ENCODE measurements around the gene SH3GL1. TPM values are rescaled to one million over a fixed set of nuclear protein-coding genes. Genes with fewer than 3 reads are reported as not detected.

SH3GL1 gene
- total RNA-seq, 2 experiments from 2014 or later: 33.2 to 38.9 TPM

DNA sequence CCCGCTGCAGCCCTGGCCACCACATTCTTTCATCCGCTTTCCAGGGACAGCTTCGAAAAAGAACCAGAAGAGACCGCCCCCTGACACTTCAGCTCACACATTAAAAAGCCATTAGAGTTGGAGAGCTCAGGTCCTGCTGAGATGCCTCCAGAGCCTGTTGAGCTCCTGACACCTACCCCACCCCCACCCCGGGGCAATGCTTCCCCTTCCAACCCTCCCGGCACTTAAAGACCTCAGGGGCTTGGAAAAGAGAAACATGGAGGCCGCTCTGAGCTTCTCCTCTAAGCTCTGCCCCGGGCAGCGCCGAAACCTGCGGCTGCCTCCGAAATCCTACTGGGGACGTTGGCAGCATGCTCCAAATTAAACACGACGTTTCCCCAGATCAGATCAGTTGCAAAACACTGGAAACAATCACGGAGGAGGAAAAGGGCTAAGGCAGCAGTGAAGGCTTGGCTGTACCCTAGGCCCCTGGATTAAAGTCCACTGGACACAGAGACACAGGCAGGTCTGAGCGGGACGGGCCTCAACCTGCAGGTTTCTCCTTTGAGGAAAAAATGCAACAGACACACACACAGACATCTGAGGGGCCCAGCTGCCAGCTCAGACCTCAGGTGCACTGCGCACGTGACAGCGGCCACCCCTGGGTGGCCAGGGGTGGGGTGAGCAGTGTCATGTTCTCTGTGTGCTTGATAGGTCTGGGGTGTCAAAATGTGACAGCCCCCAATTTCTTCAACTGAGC is 9.6 kb downstream of the SH3GL1 start:
- no peak overlapping the region for H3K27ac ChIP-seq (ENCODE audit: low read depth, low read length, poor library complexity, severe bottlenecking)
- BruUV-seq (replicated peaks): no TSS peak
- POLR2A ChIA-PET: interaction anchor here (0.6 kb wide), 1 partner anchor 39 kb away, joined by 6 read pairs; no protein-coding TSS in a partner anchor

DNA sequence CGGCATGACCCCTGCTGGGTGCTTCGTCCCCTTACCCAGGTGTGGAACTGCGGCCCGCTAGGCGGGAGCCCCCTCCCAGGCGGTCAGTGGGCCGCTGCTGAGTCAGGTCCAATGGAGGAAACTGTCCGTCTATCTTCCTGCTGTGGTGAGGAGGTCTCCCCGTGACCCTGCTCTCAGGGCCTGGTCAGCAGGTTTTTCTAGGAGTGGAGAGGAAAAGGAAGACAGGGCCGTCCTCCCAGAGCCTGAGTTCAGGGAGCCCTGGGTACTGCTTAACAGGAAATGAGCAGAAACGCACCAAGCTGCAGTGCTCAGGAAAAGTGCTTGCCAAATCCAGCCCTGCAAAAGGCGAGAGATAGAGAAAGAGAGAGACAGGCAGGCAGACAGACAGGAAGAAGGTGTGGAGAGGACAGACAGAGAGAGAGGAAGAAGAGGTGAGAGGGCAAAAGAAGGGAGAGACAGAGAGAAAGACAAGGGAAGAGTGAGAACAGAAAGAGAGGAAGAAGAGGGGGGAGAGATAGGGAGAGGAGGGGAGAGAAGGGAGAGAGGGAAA is 10.3 kb downstream of the SH3GL1 start:
- no peak for TF ChIP-seq EZH2phosphoT487 (IDR thresholded peaks at IDR 0.05; ENCODE audit: borderline replicate concordance, low read depth, low read length)
- TF ChIP-seq, protein P1, sequence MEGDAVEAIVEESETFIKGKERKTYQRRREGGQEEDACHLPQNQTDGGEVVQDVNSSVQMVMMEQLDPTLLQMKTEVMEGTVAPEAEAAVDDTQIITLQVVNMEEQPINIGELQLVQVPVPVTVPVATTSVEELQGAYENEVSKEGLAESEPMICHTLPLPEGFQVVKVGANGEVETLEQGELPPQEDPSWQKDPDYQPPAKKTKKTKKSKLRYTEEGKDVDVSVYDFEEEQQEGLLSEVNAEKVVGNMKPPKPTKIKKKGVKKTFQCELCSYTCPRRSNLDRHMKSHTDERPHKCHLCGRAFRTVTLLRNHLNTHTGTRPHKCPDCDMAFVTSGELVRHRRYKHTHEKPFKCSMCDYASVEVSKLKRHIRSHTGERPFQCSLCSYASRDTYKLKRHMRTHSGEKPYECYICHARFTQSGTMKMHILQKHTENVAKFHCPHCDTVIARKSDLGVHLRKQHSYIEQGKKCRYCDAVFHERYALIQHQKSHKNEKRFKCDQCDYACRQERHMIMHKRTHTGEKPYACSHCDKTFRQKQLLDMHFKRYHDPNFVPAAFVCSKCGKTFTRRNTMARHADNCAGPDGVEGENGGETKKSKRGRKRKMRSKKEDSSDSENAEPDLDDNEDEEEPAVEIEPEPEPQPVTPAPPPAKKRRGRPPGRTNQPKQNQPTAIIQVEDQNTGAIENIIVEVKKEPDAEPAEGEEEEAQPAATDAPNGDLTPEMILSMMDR (conservative IDR thresholded peaks at IDR 0.05; ENCODE audit: low read length): no peak
- no peak overlapping the region for H3K4me3 ChIP-seq (ENCODE audit: low read depth, low read length, poor library complexity, severe bottlenecking)
- no peaks in the 10 kb centered on the region for H3K4me1 ChIP-seq (ENCODE audit: insufficient read depth, low read length, poor library complexity, severe bottlenecking)
- H4K20me1 ChIP-seq (ENCODE audit: insufficient read depth, low read length): no peaks in the 10 kb centered on the region; the same call in 1 of the 2 replicates
- peaks cover 50% of the 10 kb centered on the region for H3K79me2 ChIP-seq (ENCODE audit: insufficient read depth, low read depth, low read length)
- H3K9me3 ChIP-seq (ENCODE audit: low read length): no peaks in the 10 kb centered on the region
- BruUV-seq (replicated peaks): no TSS peak
- H2AFZ ChIP-seq (ENCODE audit: low read length): no peak overlapping the region
- no peaks in the 10 kb centered on the region for H3K9me2 ChIP-seq (ENCODE audit: insufficient read depth, low read length)
- intact Hi-C loops (cut with micrococcal nuclease; ENCODE audit: unreplicated experiment): no loop called here
- ChIA-PET POLR2A (no interaction called here), CTCF (ENCODE audit: unreplicated experiment) (no interaction called here)
- H3K4me2 ChIP-seq (ENCODE audit: low read length): no peak overlapping the region
- peaks cover 37% of the 10 kb centered on the region; the same call in 1 of the 2 replicates for H3K36me3 ChIP-seq (ENCODE audit: insufficient read depth, low read length)
- no peak for DNase-seq (ENCODE audit: low spot score)
- no peak overlapping the region for H3K27ac ChIP-seq (ENCODE audit: low read depth, low read length, poor library complexity, severe bottlenecking)

More for the DNA sequence above, 9.6 kb downstream of the SH3GL1 start:
- no peak overlapping the region for H3K4me2 ChIP-seq (ENCODE audit: low read length)
- H3K9me2 ChIP-seq (ENCODE audit: insufficient read depth, low read length): no peaks in the 10 kb centered on the region
- H3K79me2 ChIP-seq (ENCODE audit: insufficient read depth, low read depth, low read length): peaks cover 53% of the 10 kb centered on the region
- no peak overlapping the region for H2AFZ ChIP-seq (ENCODE audit: low read length)
- intact Hi-C loops (cut with micrococcal nuclease; ENCODE audit: unreplicated experiment): no loop called here
- no peak for DNase-seq (ENCODE audit: low spot score)
- no peaks in the 10 kb centered on the region for H3K4me1 ChIP-seq (ENCODE audit: insufficient read depth, low read length, poor library complexity, severe bottlenecking)
- no peak overlapping the region for H3K4me3 ChIP-seq (ENCODE audit: low read depth, low read length, poor library complexity, severe bottlenecking)
- CTCF ChIA-PET (ENCODE audit: unreplicated experiment): no interaction called here
- H3K9me3 ChIP-seq (ENCODE audit: low read length): no peaks in the 10 kb centered on the region
- H3K36me3 ChIP-seq (ENCODE audit: insufficient read depth, low read length): peaks cover 36% of the 10 kb centered on the region; the same call in 1 of the 2 replicates
- TF ChIP-seq, protein P1 (conservative IDR thresholded peaks at IDR 0.05; ENCODE audit: low read length): no peak
- TF ChIP-seq EZH2phosphoT487 (IDR thresholded peaks at IDR 0.05; ENCODE audit: borderline replicate concordance, low read depth, low read length): no peak
- no peaks in the 10 kb centered on the region; the same call in 1 of the 2 replicates for H4K20me1 ChIP-seq (ENCODE audit: insufficient read depth, low read length)

DNA sequence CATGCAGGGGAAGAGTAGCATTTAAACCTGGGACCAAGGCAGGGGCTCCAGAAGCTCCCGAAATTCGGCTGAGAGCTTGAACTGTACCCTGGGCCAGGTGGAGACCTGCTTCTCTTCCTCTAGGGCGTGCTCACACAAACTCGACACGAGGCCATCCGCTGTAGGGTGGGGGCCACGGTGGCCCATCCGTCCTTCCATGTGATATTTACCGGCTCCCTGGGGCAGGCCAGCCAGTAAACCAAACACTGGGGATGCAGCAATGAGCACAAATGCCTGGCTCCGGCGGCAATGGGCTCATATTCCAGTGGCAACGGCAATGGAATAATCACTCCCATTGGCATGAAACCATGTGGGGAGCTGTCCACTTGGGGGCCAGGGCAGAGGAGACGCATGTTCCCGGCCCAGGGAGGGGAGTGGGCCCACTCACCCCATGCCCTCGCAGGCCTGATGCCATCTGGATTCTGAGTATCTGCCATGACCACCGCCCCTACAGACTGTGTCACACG is 10.8 kb downstream of the SH3GL1 start:
- Histone ChIP-seq H3K27ac (ENCODE audit: low read depth, low read length, poor library complexity, severe bottlenecking) (no peak overlapping the region), H2AFZ (ENCODE audit: low read length) (no peak overlapping the region), H3K9me3 (ENCODE audit: low read length) (no peaks in the 10 kb centered on the region), H3K4me2 (ENCODE audit: low read length) (no peak overlapping the region), H3K4me3 (ENCODE audit: low read depth, low read length, poor library complexity, severe bottlenecking) (no peak overlapping the region), H3K4me1 (ENCODE audit: insufficient read depth, low read length, poor library complexity, severe bottlenecking) (no peaks in the 10 kb centered on the region), H4K20me1 (ENCODE audit: insufficient read depth, low read length) (no peaks in the 10 kb centered on the region; the same call in 1 of the 2 replicates), H3K9me2 (ENCODE audit: insufficient read depth, low read length) (no peaks in the 10 kb centered on the region), H3K79me2 (ENCODE audit: insufficient read depth, low read depth, low read length) (peaks cover 45% of the 10 kb centered on the region; the same call in 1 of the 2 replicates), H3K36me3 (ENCODE audit: insufficient read depth, low read length) (peaks cover 34% of the 10 kb centered on the region; the same call in 1 of the 2 replicates)
- intact Hi-C loops (cut with micrococcal nuclease; ENCODE audit: unreplicated experiment): no loop called here
- no peak for DNase-seq (ENCODE audit: low spot score)
- ChIA-PET POLR2A (no interaction called here), CTCF (ENCODE audit: unreplicated experiment) (no interaction called here)
- no TSS peak for BruUV-seq (replicated peaks)
- no peak for TF ChIP-seq EZH2phosphoT487 (IDR thresholded peaks at IDR 0.05; ENCODE audit: borderline replicate concordance, low read depth, low read length)
- TF ChIP-seq, protein P1 (conservative IDR thresholded peaks at IDR 0.05; ENCODE audit: low read length): no peak

Measured in OCI-LY7 (cell line).